Tibial nerve (tissue), 4 donors: ENCODE measurements around the gene LST1. TPM values are rescaled to one million over a fixed set of nuclear protein-coding genes. Genes with fewer than 3 reads are reported as not detected.
A peak's percentile ranks its signal among the peaks of the same experiment; 100 is the strongest.

Experiments
- DNase-seq, 2 donors: peaks; one replicate each; pipeline ENCODE4 v3.0.0-alpha.2; 2019; ENCODE audit warnings: low spot score in 2 of 2
- H3K27ac ChIP-seq, 4 donors: fragments of 200-600 bp; sonication (generic) in 3 of 4; one replicate each; pipeline ENCODE4 v1.5.1; 2017 to 2019; ENCODE audit warnings: mild to moderate bottlenecking in 1 of 4
- H3K27me3 ChIP-seq, 2 donors: fragments of 200-600 bp; sonication (generic) in 1 of 2; one replicate each; pipeline versions ENCODE4 v1.5.1 to v1.6.0; 2017 to 2019
- H3K36me3 ChIP-seq, 3 donors: fragments of 200-600 bp; sonication (generic); one replicate each; pipeline ENCODE4 v1.5.1; 2018 to 2019
- H3K4me1 ChIP-seq, 4 donors: fragments of 200-600 bp; sonication (generic) in 3 of 4; one replicate each; pipeline ENCODE4 v1.5.1; 2017 to 2019
- H3K4me3 ChIP-seq, 4 donors: fragments of 200-600 bp; sonication (generic) in 3 of 4; one replicate each; pipeline ENCODE4 v1.5.1; 2017 to 2019; ENCODE audit warnings: mild to moderate bottlenecking in 1 of 4, moderate library complexity in 1 of 4
- H3K9me3 ChIP-seq, 4 donors: fragments of 200-600 bp; sonication (generic) in 3 of 4; one replicate each; pipeline ENCODE4 v1.5.1; 2017 to 2019
- CTCF ChIP-seq, 5 experiments: fragments of 200-600 bp in 3 of 5; fragments of 450-650 bp in 2 of 5; sonication (generic) in 3 of 5; IDR thresholded peaks; one replicate each; pipeline ENCODE4 v1.5.1; 2016 to 2019; ENCODE audit warnings: antibody characterized with exemption in 5 of 5, mild to moderate bottlenecking in 3 of 5, moderate library complexity in 2 of 5
- EP300 ChIP-seq, 2 donors: sonication (generic); formaldehyde crosslinking; IDR thresholded peaks; one replicate each; pipeline ENCODE4 v1.6.1; 2017; ENCODE audit warnings: antibody characterized with exemption in 2 of 2, mild to moderate bottlenecking in 1 of 2
- POLR2A ChIP-seq, 2 donors: fragments of 450-650 bp; IDR thresholded peaks; one replicate each; pipeline ENCODE4 v1.6.1; 2017; ENCODE audit warnings: antibody characterized with exemption in 2 of 2, mild to moderate bottlenecking in 2 of 2, moderate library complexity in 2 of 2
- WGBS, 2 donors: methylation state at CpG; one replicate each; pipeline ENCODE4 v1.1.5; 2018; 5-methylcytosine and 5-hydroxymethylcytosine counted together
- total RNA-seq, 4 donors: library from RNA; depleted of rRNA; stranded (reverse); fragments of >200 nt; gene quantifications; one replicate each; pipeline ENCODE4 v1.1.0, GENCODE V29; 2016

The LST1 gene
- total RNA-seq, 4 donors from 2014 or later: 15.7 to 86.5 (median 20.8) TPM

- H3K4me1 ChIP-seq: peaks cover 0 to 44% (median 19%) of the 10 kb centered on the region in 4 donors
- peaks cover 0 to 28% (median 3%) of the 10 kb centered on the region in 3 donors for H3K36me3 ChIP-seq
- peak within 1 kb of the TSS; percentile 34 to 50 (median 34) for H3K4me3 ChIP-seq
- WGBS, 2 donors: 7 to 8% methylated on average over 11 of the region's 11 CpGs
- DNase-seq: peak; percentile 82 to 94
- TF ChIP-seq POLR2A (IDR thresholded peaks at IDR 0.05): no peak
- TF ChIP-seq CTCF (IDR thresholded peaks at IDR 0.05): peak; percentile 95 to 98 (median 96)
- peak in 1 of 2 donors; percentile 38 for TF ChIP-seq EP300 (IDR thresholded peaks at IDR 0.05)
- peak within 1 kb of the TSS; percentile 85 to 92 (median 88) for H3K27ac ChIP-seq
- no peaks in the 10 kb centered on the region for H3K9me3 ChIP-seq
- H3K27me3 ChIP-seq: no peaks in the 10 kb centered on the region
Observed at GRCh38 chr6:31546339-31546957, 39.6 kb upstream of the LST1 start, which contains the start of gene ATP6V1G2. ATP6V1G2 (minus strand) TSS chr6:31546608; CDS start chr6:31546559, 49 bp downstream.

GRCh38 chr6:31546958-31547726, 38.9 kb upstream of the LST1 start, which contains the start of gene NFKBIL1:
NFKBIL1 (plus strand) TSS chr6:31547608; CDS start chr6:31547695, 87 bp downstream.
- Histone ChIP-seq H3K27me3 (no peaks in the 10 kb centered on the region), H3K36me3 (peaks cover 0 to 35% (median 3%) of the 10 kb centered on the region in 3 donors), H3K4me3 (peak within 1 kb of the TSS; percentile 34 to 50 (median 34)), H3K4me1 (peaks cover 0 to 44% (median 19%) of the 10 kb centered on the region in 4 donors), H3K27ac (peak within 1 kb of the TSS; percentile 85 to 92 (median 88)), H3K9me3 (no peaks in the 10 kb centered on the region)
- DNase-seq: peak; percentile 93 to 94
- TF ChIP-seq EP300 (IDR thresholded peaks at IDR 0.05) (peak; percentile 93 to 96), CTCF (IDR thresholded peaks at IDR 0.05) (peak in 2 of 5 experiments; percentile 8 to 15), POLR2A (IDR thresholded peaks at IDR 0.05) (peak in 1 of 2 donors; percentile 74)
- 0 to 1% methylated on average over 25 of the region's 25 CpGs for WGBS, 2 donors

- peaks cover 0 to 40% (median 3%) of the 10 kb centered on the region in 3 donors for H3K36me3 ChIP-seq
- no peaks in the 10 kb centered on the region for H3K9me3 ChIP-seq
- TF ChIP-seq POLR2A (IDR thresholded peaks at IDR 0.05) (no peak), EP300 (IDR thresholded peaks at IDR 0.05) (peak in 1 of 2 donors; percentile 13)
- H3K27me3 ChIP-seq: no peaks in the 10 kb centered on the region
- H3K4me1 ChIP-seq: peaks cover 0 to 39% (median 14%) of the 10 kb centered on the region in 4 donors
- H3K4me3 ChIP-seq: peak overlapping the region; percentile 34 to 50 (median 34)
- peak overlapping the region; percentile 85 to 92 (median 88) for H3K27ac ChIP-seq
- no peak for DNase-seq
- 76 to 77% methylated on average over 24 of the region's 24 CpGs for WGBS, 2 donors
Observed at GRCh38 chr6:31547727-31548543, 38.1 kb upstream of the LST1 start.

- peaks cover 0 to 46% (median 3%) of the 10 kb centered on the region in 3 donors for H3K36me3 ChIP-seq
- peak overlapping the region in 2 of 4 donors; percentile 34 to 50 for H3K4me3 ChIP-seq
Observed at GRCh38 chr6:31548544-31548873, 37.6 kb upstream of the LST1 start.

More at GRCh38 chr6:31548544-31548873, 37.6 kb upstream of the LST1 start:
- WGBS, 2 donors: 86% methylated on average over 2 of the region's 2 CpGs
- Histone ChIP-seq H3K27me3 (no peaks in the 10 kb centered on the region), H3K4me1 (peaks cover 0 to 33% (median 12%) of the 10 kb centered on the region in 4 donors), H3K9me3 (no peaks in the 10 kb centered on the region), H3K27ac (peak overlapping the region; percentile 85 to 92 (median 88))
- TF ChIP-seq POLR2A (IDR thresholded peaks at IDR 0.05): no peak
- TF ChIP-seq CTCF (IDR thresholded peaks at IDR 0.05): no peak
- no peak for TF ChIP-seq EP300 (IDR thresholded peaks at IDR 0.05)
- no peak for DNase-seq
